Natural killer cell (primary cell): Measurements from ENCODE around the gene YES1. TPM values are rescaled to one million over a fixed set of nuclear protein-coding genes. Genes with fewer than 3 reads are reported as not detected.

ENCODE experiments used
- ATAC-seq, 3 donors: fragments of 150-1000 bp in 2 of 3; fragments of 200-7000 bp in 1 of 3; cut with Tn5 transposase; 1 replicate in 1 of 3; 2 replicates in 2 of 3; pipeline ENCODE4 v1.10.0; 2021; ENCODE audit warnings: mild to moderate bottlenecking in 2 of 3, moderate library complexity in 2 of 3
- DNase-seq, 2 donors: peaks; one replicate each; pipeline versions ENCODE4 v3.0.0 to v3.0.0-alpha.2; 2013 to 2021; ENCODE audit warnings: mixed read lengths in 1 of 2
- H3K27ac ChIP-seq: one replicate; pipeline ENCODE4 v1.5.1; 2013; ENCODE audit warnings: mild to moderate bottlenecking, low read length
- H3K27me3 ChIP-seq: one replicate; pipeline ENCODE4 v1.6.1; 2013; ENCODE audit warnings: low read length; ENCODE audit not compliant: control insufficient read depth, insufficient read depth
- H3K36me3 ChIP-seq: one replicate; pipeline ENCODE4 v1.6.1; 2013; ENCODE audit warnings: low read length; ENCODE audit not compliant: control insufficient read depth, insufficient read depth
- H3K4me1 ChIP-seq: one replicate; pipeline ENCODE4 v1.6.1; 2013; ENCODE audit warnings: low read length; ENCODE audit not compliant: control insufficient read depth, insufficient read depth
- H3K4me3 ChIP-seq: one replicate; pipeline ENCODE4 v1.5.1; 2013; ENCODE audit warnings: low read length
- H3K9me3 ChIP-seq: one replicate; pipeline ENCODE4 v1.6.1; 2013; ENCODE audit warnings: low read length; ENCODE audit not compliant: control insufficient read depth, insufficient read depth
- H3K27ac Mint-ChIP-seq, 2 donors: one replicate each; pipeline ENCODE4 v1.8.0; 2022; ENCODE audit warnings: mild to moderate bottlenecking in 2 of 2, mixed read lengths in 2 of 2, moderate library complexity in 1 of 2
- H3K27me3 Mint-ChIP-seq, 2 donors: one replicate each; pipeline ENCODE4 v1.8.0; 2022; ENCODE audit warnings: low read depth in 2 of 2, mixed read lengths in 2 of 2
- H3K36me3 Mint-ChIP-seq: one replicate; pipeline ENCODE4 v1.8.0; 2022; ENCODE audit warnings: mixed read lengths
- H3K4me1 Mint-ChIP-seq, 2 donors: one replicate each; pipeline ENCODE4 v1.8.0; 2022; ENCODE audit warnings: mixed read lengths in 2 of 2
- H3K4me3 Mint-ChIP-seq: one replicate; pipeline ENCODE4 v1.8.0; 2022; ENCODE audit warnings: mild to moderate bottlenecking, moderate library complexity, mixed read lengths
- H3K9me3 Mint-ChIP-seq, 2 donors: one replicate each; pipeline ENCODE4 v1.8.0; 2022; ENCODE audit warnings: mixed read lengths in 2 of 2
- CTCF ChIP-seq: fragments of 200-600 bp; IDR thresholded peaks from one replicate; pipeline ENCODE4 v1.8.0; 2022; ENCODE audit warnings: antibody characterized with exemption
- WGBS: methylation state at CpG from one replicate; pipeline ENCODE4 v1.1.7; 2013; ENCODE audit warnings: missing lambda C conversion rate; ENCODE audit not compliant: insufficient coverage; 5-methylcytosine and 5-hydroxymethylcytosine counted together
- intact Hi-C: fragments of 100-400 bp; cut with micrococcal nuclease; formaldehyde crosslinking; loops from one replicate; pipeline ENCODE4 v1.14.2; 2022
- total RNA-seq, 4 donors: library from RNA; stranded (reverse); fragments of 120-200 nt in 1 of 4; gene quantifications; one replicate each; pipeline versions ENCODE4 v1.2.3 to v1.2.4, GENCODE V29; 2013 to 2022

YES1 gene
- total RNA-seq, 3 donors from 2014 or later (not counting 1 experiment from before 2014, with no cell fraction given), result 70.2 to 101 (median 76.2) TPM

GRCh38 chr18:841647-842370 lies 29.8 kb upstream of the YES1 start:
- Mint-ChIP-seq H3K27ac (no peak overlapping the region), H3K4me3 (no peak overlapping the region), H3K9me3 (no peaks in the 10 kb centered on the region), H3K36me3 (no peaks in the 10 kb centered on the region), H3K27me3 (peaks cover 8 to 23% of the 10 kb centered on the region in 2 donors), H3K4me1 (peaks cover 0 to 12% of the 10 kb centered on the region in 2 donors)
- peaks cover 5% of the 10 kb centered on the region for H3K4me1 ChIP-seq
- H3K27ac ChIP-seq, result no peak overlapping the region
- no peak for ATAC-seq
- intact Hi-C loops, result no loop called here
- H3K4me3 ChIP-seq, result no peak overlapping the region
- 72% methylated on average over 13 of the region's 15 CpGs for WGBS
- H3K36me3 ChIP-seq, result no peaks in the 10 kb centered on the region
- no peaks in the 10 kb centered on the region for H3K27me3 ChIP-seq
- no peak for DNase-seq
- no peaks in the 10 kb centered on the region for H3K9me3 ChIP-seq
- TF ChIP-seq CTCF, result no peak

- WGBS, result 100% methylated on average over 1 of the region's 2 CpGs
- peaks cover 8 to 23% of the 10 kb centered on the region in 2 donors for H3K27me3 Mint-ChIP-seq
- Histone ChIP-seq H3K4me3 (no peak overlapping the region), H3K27me3 (no peaks in the 10 kb centered on the region), H3K4me1 (peaks cover 5% of the 10 kb centered on the region), H3K36me3 (no peaks in the 10 kb centered on the region), H3K27ac (no peak overlapping the region), H3K9me3 (no peaks in the 10 kb centered on the region)
- intact Hi-C loops, result no loop called here
- DNase-seq (no peak), ATAC-seq (no peak)
- H3K36me3 Mint-ChIP-seq, result no peaks in the 10 kb centered on the region
- no peak for TF ChIP-seq CTCF
- H3K9me3 Mint-ChIP-seq, result no peaks in the 10 kb centered on the region
- no peak overlapping the region for H3K4me3 Mint-ChIP-seq
- H3K27ac Mint-ChIP-seq, result no peak overlapping the region
- H3K4me1 Mint-ChIP-seq, result peaks cover 0 to 12% of the 10 kb centered on the region in 2 donors
Observed at GRCh38 chr18:840516-840915, 28.5 kb upstream of the YES1 start.

GRCh38 chr18:840023-840408 lies 28.0 kb upstream of the YES1 start:
- 86% methylated on average over 1 of the region's 1 CpG for WGBS
- ATAC-seq (no peak), DNase-seq (no peak)
- no peak for TF ChIP-seq CTCF
- peaks cover 5% of the 10 kb centered on the region for H3K4me1 ChIP-seq
- Mint-ChIP-seq H3K4me1 (peaks cover 0 to 12% of the 10 kb centered on the region in 2 donors), H3K4me3 (no peak overlapping the region), H3K27ac (no peak overlapping the region), H3K36me3 (no peaks in the 10 kb centered on the region), H3K27me3 (peaks cover 8 to 23% of the 10 kb centered on the region in 2 donors), H3K9me3 (no peaks in the 10 kb centered on the region)
- H3K27ac ChIP-seq, result no peak overlapping the region
- intact Hi-C loops, result no loop called here
- no peak overlapping the region for H3K4me3 ChIP-seq
- H3K27me3 ChIP-seq, result no peaks in the 10 kb centered on the region
- H3K9me3 ChIP-seq, result no peaks in the 10 kb centered on the region
- no peaks in the 10 kb centered on the region for H3K36me3 ChIP-seq
